Left ventricle myocardium inferior (tissue), 1 donor: ENCODE measurements around the gene OST4. TPM values are rescaled to one million over a fixed set of nuclear protein-coding genes. Genes with fewer than 3 reads are reported as not detected.

Experiments
- DNase-seq: peaks from one replicate; pipeline ENCODE4 v3.0.0-alpha.2; 2020
- H3K27ac ChIP-seq: fragments of 200-600 bp; replicated peaks from 2 replicates; pipeline ENCODE4 v1.8.0; 2021
- H3K27me3 ChIP-seq: fragments of 200-600 bp; 2 replicates; pipeline ENCODE4 v1.8.0; 2021; ENCODE audit warnings: low read depth
- H3K36me3 ChIP-seq: fragments of 200-600 bp; 2 replicates; pipeline ENCODE4 v1.8.0; 2021
- H3K4me1 ChIP-seq: fragments of 200-600 bp; 2 replicates; pipeline ENCODE4 v1.8.0; 2021
- H3K4me3 ChIP-seq: fragments of 200-600 bp; 2 replicates; pipeline ENCODE4 v1.8.0; 2021; ENCODE audit warnings: mild to moderate bottlenecking, moderate library complexity
- H3K9me3 ChIP-seq: fragments of 200-600 bp; replicated peaks from 2 replicates; pipeline ENCODE4 v1.8.0; 2021
- intact Hi-C: fragments of 100-400 bp; cut with micrococcal nuclease; formaldehyde crosslinking; loops from one replicate; pipeline ENCODE4 v1.11.0; 2022
- total RNA-seq: library from RNA; stranded (reverse); fragmentation: NEBNext Ultra II Directional; extraction: Animal tissue kit (Norgen Biotek cat#: 25700); gene quantifications from one replicate; pipeline ENCODE4 v1.2.1, GENCODE V29; 2021
- TF ChIP-seq, protein P1 (sequence below): fragments of 200-600 bp; IDR thresholded peaks from 2 replicates; pipeline ENCODE4 v1.8.0; 2021; ENCODE audit warnings: antibody characterized with exemption, mild to moderate bottlenecking, borderline replicate concordance
- donor health status: DM: no; HTN: yes; CAD: no; lungs with severe emphysema.

Gene OST4
- total RNA-seq, 1 donor from 2014 or later, result 354 TPM

DNA sequence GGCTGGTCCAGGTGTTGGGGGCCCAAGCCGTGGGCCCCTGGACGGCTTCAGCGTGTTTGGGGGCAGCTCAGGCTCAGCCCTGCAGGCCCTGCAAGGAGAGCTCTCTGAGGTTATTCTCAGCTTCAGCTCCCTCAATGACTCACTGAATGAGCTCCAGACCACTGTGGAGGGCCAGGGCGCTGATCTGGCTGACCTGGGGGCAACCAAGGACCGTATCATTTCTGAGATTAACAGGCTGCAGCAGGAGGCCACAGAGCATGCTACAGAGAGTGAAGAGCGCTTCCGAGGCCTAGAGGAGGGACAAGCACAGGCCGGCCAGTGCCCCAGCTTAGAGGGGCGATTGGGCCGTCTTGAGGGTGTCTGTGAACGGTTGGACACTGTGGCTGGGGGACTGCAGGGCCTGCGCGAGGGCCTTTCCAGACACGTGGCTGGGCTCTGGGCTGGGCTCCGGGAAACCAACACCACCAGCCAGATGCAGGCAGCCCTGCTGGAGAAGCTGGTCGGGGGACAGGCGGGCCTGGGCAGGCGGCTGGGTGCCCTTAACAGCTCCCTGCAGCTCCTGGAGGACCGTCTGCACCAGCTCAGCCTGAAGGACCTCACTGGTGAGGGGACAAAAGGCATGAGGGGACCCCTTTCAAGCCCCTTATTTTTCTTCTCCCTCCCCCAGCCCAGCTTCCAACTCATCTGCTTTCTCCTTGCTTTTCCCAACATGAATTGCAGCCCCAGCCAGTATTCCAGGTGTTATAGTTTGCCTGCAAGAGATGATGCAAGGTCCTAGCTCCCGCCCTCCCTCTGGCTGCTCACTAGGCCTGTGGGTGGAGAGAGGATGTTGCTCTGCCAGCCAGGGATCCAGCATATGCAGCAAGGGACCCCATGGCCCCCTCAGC is 12.2 kb upstream of the OST4 start:
- no peak for DNase-seq
- H3K4me1 ChIP-seq, result peaks cover 64% of the 10 kb centered on the region
- H3K27ac ChIP-seq, result no peak overlapping the region
- no peak overlapping the region for H3K4me3 ChIP-seq
- H3K9me3 ChIP-seq, result no peaks in the 10 kb centered on the region
- TF ChIP-seq, protein P1, sequence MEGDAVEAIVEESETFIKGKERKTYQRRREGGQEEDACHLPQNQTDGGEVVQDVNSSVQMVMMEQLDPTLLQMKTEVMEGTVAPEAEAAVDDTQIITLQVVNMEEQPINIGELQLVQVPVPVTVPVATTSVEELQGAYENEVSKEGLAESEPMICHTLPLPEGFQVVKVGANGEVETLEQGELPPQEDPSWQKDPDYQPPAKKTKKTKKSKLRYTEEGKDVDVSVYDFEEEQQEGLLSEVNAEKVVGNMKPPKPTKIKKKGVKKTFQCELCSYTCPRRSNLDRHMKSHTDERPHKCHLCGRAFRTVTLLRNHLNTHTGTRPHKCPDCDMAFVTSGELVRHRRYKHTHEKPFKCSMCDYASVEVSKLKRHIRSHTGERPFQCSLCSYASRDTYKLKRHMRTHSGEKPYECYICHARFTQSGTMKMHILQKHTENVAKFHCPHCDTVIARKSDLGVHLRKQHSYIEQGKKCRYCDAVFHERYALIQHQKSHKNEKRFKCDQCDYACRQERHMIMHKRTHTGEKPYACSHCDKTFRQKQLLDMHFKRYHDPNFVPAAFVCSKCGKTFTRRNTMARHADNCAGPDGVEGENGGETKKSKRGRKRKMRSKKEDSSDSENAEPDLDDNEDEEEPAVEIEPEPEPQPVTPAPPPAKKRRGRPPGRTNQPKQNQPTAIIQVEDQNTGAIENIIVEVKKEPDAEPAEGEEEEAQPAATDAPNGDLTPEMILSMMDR, result no peak
- no peaks in the 10 kb centered on the region for H3K27me3 ChIP-seq
- H3K36me3 ChIP-seq, result no peaks in the 10 kb centered on the region
- intact Hi-C loops, result loop anchor here (10.0 kb wide), 1 partner anchor 119 kb away; no protein-coding TSS in a partner anchor

DNA sequence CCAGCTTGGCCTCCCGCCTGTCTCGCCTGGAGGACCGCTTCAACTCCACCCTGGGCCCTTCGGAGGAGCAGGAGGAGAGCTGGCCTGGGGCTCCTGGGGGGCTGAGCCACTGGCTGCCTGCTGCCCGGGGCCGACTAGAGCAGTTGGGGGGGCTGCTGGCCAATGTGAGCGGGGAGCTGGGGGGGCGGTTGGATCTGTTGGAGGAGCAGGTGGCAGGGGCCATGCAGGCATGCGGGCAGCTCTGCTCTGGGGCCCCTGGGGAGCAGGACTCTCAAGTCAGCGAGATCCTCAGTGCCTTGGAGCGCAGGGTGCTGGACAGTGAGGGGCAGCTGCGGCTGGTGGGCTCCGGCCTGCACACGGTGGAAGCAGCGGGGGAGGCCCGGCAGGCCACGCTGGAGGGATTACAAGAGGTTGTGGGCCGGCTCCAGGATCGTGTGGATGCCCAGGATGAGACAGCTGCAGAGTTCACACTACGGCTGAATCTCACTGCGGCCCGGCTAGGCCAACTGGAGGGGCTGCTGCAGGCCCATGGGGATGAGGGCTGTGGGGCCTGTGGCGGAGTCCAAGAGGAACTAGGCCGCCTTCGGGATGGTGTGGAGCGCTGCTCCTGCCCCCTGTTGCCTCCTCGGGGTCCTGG is 11.4 kb upstream of the OST4 start:
- no peaks in the 10 kb centered on the region for H3K36me3 ChIP-seq
- intact Hi-C loops, result loop anchor here (10.0 kb wide), 1 partner anchor 118 kb away; no protein-coding TSS in a partner anchor
- peaks cover 66% of the 10 kb centered on the region for H3K4me1 ChIP-seq
- H3K9me3 ChIP-seq, result no peaks in the 10 kb centered on the region
- no peak overlapping the region for H3K4me3 ChIP-seq
- H3K27ac ChIP-seq, result no peak overlapping the region
- DNase-seq, result no peak
- TF ChIP-seq, protein P1, result no peak
- H3K27me3 ChIP-seq, result no peaks in the 10 kb centered on the region

GRCh38 chr2:27081984-27082772 is 10.7 kb upstream of the OST4 start:
- Histone ChIP-seq H3K36me3 (no peaks in the 10 kb centered on the region), H3K9me3 (no peaks in the 10 kb centered on the region), H3K4me1 (peaks cover 68% of the 10 kb centered on the region), H3K4me3 (peak overlapping the region; percentile 68), H3K27me3 (no peaks in the 10 kb centered on the region), H3K27ac (peak overlapping the region; percentile 93)
- TF ChIP-seq, protein P1, result no peak
- no peak for DNase-seq
- intact Hi-C loops, result loop anchor here (10.0 kb wide), 1 partner anchor 117 kb away; no protein-coding TSS in a partner anchor

DNA sequence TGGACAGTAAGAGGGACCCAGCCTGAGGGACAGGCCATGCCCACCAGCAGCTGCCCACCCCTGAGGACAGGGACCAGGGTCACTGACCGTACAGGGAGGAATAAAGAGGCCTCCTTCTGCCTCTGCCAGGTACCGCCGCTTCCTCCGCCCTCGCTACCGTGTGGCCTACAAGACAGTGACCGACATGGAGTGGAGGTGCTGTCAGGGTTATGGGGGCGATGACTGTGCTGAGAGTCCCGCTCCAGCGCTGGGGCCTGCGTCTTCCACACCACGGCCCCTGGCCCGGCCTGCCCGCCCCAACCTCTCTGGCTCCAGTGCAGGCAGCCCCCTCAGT is 9.1 kb upstream of the OST4 start:
- intact Hi-C loops, result loop anchor here (10.0 kb wide), 1 partner anchor 116 kb away; no protein-coding TSS in a partner anchor
- Histone ChIP-seq H3K4me1 (peaks cover 60% of the 10 kb centered on the region), H3K27ac (peak overlapping the region; percentile 93)

GRCh38 chr2:27080140-27080469 is 8.7 kb upstream of the OST4 start:
- no peak for DNase-seq
- Histone ChIP-seq H3K4me1 (peaks cover 60% of the 10 kb centered on the region), H3K36me3 (no peaks in the 10 kb centered on the region), H3K27ac (peak overlapping the region; percentile 93), H3K4me3 (peak overlapping the region; percentile 68), H3K9me3 (no peaks in the 10 kb centered on the region), H3K27me3 (no peaks in the 10 kb centered on the region)
- intact Hi-C loops, result loop anchor here (10.0 kb wide), 1 partner anchor 115 kb away; no protein-coding TSS in a partner anchor
- TF ChIP-seq, protein P1, result no peak

More for the DNA sequence above, 9.1 kb upstream of the OST4 start:
- H3K4me3 ChIP-seq, result peak overlapping the region; percentile 68
- H3K27me3 ChIP-seq, result no peaks in the 10 kb centered on the region
- no peaks in the 10 kb centered on the region for H3K9me3 ChIP-seq
- DNase-seq, result no peak
- no peaks in the 10 kb centered on the region for H3K36me3 ChIP-seq
- TF ChIP-seq, protein P1, result no peak
